Measurements from ENCODE around the gene ITGB1.
"Not testable (repeated sequence)": the region's sequence is repeated elsewhere in the genome, so short reads cannot be mapped to it uniquely, and the experiment has no call there.

The ITGB1 gene

GRCh38 chr10:32929634-32930033, 28.4 kb downstream of the ITGB1 start:
- DNase-seq = no peak

GRCh38 chr10:32927750-32928149, 30.3 kb downstream of the ITGB1 start:
- no peak for DNase-seq

GRCh38 chr10:32923849-32924248, 34.2 kb downstream of the ITGB1 start:
- DNase-seq = no peak

- no peak for DNase-seq
These were observed 34.9 kb downstream of the ITGB1 start for GRCh38 chr10:32923134-32923533.

GRCh38 chr10:32922170-32922569, 35.9 kb downstream of the ITGB1 start:
- no peak for DNase-seq

GRCh38 chr10:32917817-32918216, 40.2 kb downstream of the ITGB1 start:
- not testable (repeated sequence) for DNase-seq

GRCh38 chr10:32911285-32912016, 46.6 kb downstream of the ITGB1 start:
- DNase-seq = no peak

- DNase-seq = not testable (repeated sequence)
These were observed 48.1 kb downstream of the ITGB1 start for GRCh38 chr10:32909970-32910369.

- no peak for DNase-seq
These were observed 48.6 kb downstream of the ITGB1 start for GRCh38 chr10:32909456-32909855.

- no peak for DNase-seq
These were observed 51.4 kb downstream of the ITGB1 start for GRCh38 chr10:32906595-32906994.

- no peak for DNase-seq
These were observed 52.6 kb downstream of the ITGB1 start for GRCh38 chr10:32905466-32905865.

GRCh38 chr10:32901815-32902214, 56.2 kb downstream of the ITGB1 start:
- DNase-seq = no peak

GRCh38 chr10:32895200-32895968, 62.6 kb downstream of the ITGB1 start:
- DNase-seq = not testable (repeated sequence)

GRCh38 chr10:32893916-32894664, 63.9 kb downstream of the ITGB1 start:
- no peak for DNase-seq

- no peak for DNase-seq
These were observed 64.6 kb downstream of the ITGB1 start for GRCh38 chr10:32893434-32893833.

- DNase-seq = no peak
These were observed 66.8 kb downstream of the ITGB1 start for GRCh38 chr10:32891261-32891660.

GRCh38 chr10:32890444-32890843, 67.6 kb downstream of the ITGB1 start:
- no peak for DNase-seq

GRCh38 chr10:32889631-32890212, 68.3 kb downstream of the ITGB1 start:
- DNase-seq = no peak

- DNase-seq = no peak
These were observed 69.7 kb downstream of the ITGB1 start for GRCh38 chr10:32888161-32888927.

GRCh38 chr10:32887481-32887880, 70.5 kb downstream of the ITGB1 start:
- no peak for DNase-seq

- DNase-seq = no peak
These were observed 76.0 kb downstream of the ITGB1 start for GRCh38 chr10:32882076-32882475.

- no peak for DNase-seq
These were observed 79.4 kb downstream of the ITGB1 start for GRCh38 chr10:32878646-32879045.
